Measurements from ENCODE around the gene ADGRF1.

The ADGRF1 gene

DNA sequence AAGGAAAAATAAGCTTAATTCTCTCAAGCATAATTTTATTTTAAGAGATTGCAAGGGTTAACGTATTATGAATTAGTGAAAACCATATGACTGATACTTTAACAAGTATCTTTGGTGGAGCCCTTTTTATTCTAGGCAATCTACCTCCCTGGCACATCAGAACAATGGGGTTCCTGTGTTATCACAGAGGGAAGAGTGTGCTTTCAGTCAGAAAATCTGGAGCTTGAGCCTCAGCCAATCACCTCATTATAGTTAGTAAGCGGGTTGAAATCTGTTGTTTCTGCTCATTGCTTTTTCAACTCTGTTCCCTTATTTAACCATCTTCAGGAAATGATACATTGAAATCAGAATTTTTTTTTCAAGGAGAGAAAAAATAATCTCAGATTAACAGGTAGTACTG, 391 bp downstream of the ADGRF1 start:
- Histone ChIP-seq H3K27ac (ENCODE audit: low read length) (no peak overlapping the region), H3K27me3 (ENCODE audit: low read depth, low read length) (no peaks in the 10 kb centered on the region), H3K9me3 (ENCODE audit: control insufficient read depth in 1 of 2, low read length in 2 of 2) (no peaks in the 10 kb centered on the region), H3K36me3 (ENCODE audit: control insufficient read depth in 1 of 2, insufficient read depth in 2 of 2, low read length in 2 of 2) (no peaks in the 10 kb centered on the region), H3K4me3 (ENCODE audit: low read depth in 1 of 2, low read length in 2 of 2) (no peak overlapping the region), H3K4me1 (ENCODE audit: control insufficient read depth in 1 of 2, insufficient read depth in 2 of 2, low read length in 2 of 2) (no peaks in the 10 kb centered on the region)

DNA sequence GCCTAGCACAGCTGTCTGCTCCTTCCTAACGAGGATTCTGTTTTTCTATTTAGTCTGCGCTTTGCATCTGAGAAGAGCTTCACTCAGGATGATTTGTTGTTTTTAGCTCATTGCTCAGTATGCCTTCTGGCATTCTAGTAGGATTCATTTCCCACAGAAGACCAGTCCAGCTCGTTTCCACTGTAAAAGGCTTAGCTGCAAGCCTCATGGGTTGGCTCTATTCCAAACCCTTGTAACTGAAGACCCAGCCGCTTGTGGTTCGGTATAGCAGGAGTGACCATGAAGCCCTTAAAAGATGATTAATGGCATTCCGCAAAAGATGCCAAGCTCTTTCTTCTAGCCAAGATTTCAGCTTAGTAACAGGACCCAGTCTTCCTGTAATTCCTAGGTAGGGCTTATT, 7.2 kb downstream of the ADGRF1 start:
- H3K27ac ChIP-seq (ENCODE audit: low read length) = no peak overlapping the region

GRCh38 chr6:47034421-47034820, 7.7 kb downstream of the ADGRF1 start:
- Histone ChIP-seq H3K36me3 (ENCODE audit: control insufficient read depth in 1 of 2, insufficient read depth in 2 of 2, low read length in 2 of 2) (no peaks in the 10 kb centered on the region), H3K9me3 (ENCODE audit: control insufficient read depth in 1 of 2, low read length in 2 of 2) (no peaks in the 10 kb centered on the region), H3K27me3 (ENCODE audit: low read depth, low read length) (no peaks in the 10 kb centered on the region), H3K27ac (ENCODE audit: low read length) (no peak overlapping the region), H3K4me3 (ENCODE audit: low read depth in 1 of 2, low read length in 2 of 2) (no peak overlapping the region), H3K4me1 (ENCODE audit: control insufficient read depth in 1 of 2, insufficient read depth in 2 of 2, low read length in 2 of 2) (peaks cover 4 to 6% of the 10 kb centered on the region in 2 donors)

More for the DNA sequence above, 7.2 kb downstream of the ADGRF1 start:
- Histone ChIP-seq H3K4me1 (ENCODE audit: control insufficient read depth in 1 of 2, insufficient read depth in 2 of 2, low read length in 2 of 2) (peaks cover 4 to 6% of the 10 kb centered on the region in 2 donors), H3K4me3 (ENCODE audit: low read depth in 1 of 2, low read length in 2 of 2) (no peak overlapping the region), H3K36me3 (ENCODE audit: control insufficient read depth in 1 of 2, insufficient read depth in 2 of 2, low read length in 2 of 2) (no peaks in the 10 kb centered on the region), H3K9me3 (ENCODE audit: control insufficient read depth in 1 of 2, low read length in 2 of 2) (no peaks in the 10 kb centered on the region), H3K27me3 (ENCODE audit: low read depth, low read length) (no peaks in the 10 kb centered on the region)

- Histone ChIP-seq H3K27ac (ENCODE audit: low read length) (no peak overlapping the region), H3K4me1 (ENCODE audit: control insufficient read depth in 1 of 2, insufficient read depth in 2 of 2, low read length in 2 of 2) (peaks cover 4 to 6% of the 10 kb centered on the region in 2 donors), H3K27me3 (ENCODE audit: low read depth, low read length) (no peaks in the 10 kb centered on the region), H3K4me3 (ENCODE audit: low read depth in 1 of 2, low read length in 2 of 2) (no peak overlapping the region), H3K36me3 (ENCODE audit: control insufficient read depth in 1 of 2, insufficient read depth in 2 of 2, low read length in 2 of 2) (no peaks in the 10 kb centered on the region), H3K9me3 (ENCODE audit: control insufficient read depth in 1 of 2, low read length in 2 of 2) (no peaks in the 10 kb centered on the region)
Measured at GRCh38 chr6:47032974-47033765, 9.0 kb downstream of the ADGRF1 start.

DNA sequence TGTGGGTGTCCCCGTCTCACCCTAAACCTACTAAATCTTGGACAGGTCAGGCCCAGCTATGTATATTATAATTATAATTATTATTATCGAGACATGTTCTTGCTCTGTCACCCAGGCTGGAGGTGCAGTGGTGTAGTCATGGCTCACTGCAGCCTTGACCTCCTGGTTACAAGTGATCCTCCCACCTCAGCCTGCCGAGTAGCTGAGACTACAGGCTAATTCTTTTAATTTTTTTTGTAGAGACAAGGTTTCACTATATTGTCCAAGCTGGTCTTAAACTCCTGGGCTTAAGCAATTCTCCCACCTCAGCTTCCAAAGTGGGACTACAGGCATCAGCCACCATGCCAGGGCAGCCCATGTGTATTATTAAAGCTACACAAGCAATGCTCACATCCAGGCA, 10.5 kb downstream of the ADGRF1 start:
- H3K36me3 ChIP-seq (ENCODE audit: control insufficient read depth in 1 of 2, insufficient read depth in 2 of 2, low read length in 2 of 2) = no peaks in the 10 kb centered on the region
- H3K9me3 ChIP-seq (ENCODE audit: control insufficient read depth in 1 of 2, low read length in 2 of 2) = no peaks in the 10 kb centered on the region
- no peak overlapping the region for H3K4me3 ChIP-seq (ENCODE audit: low read depth in 1 of 2, low read length in 2 of 2)
- no peaks in the 10 kb centered on the region for H3K27me3 ChIP-seq (ENCODE audit: low read depth, low read length)
- peaks cover 4 to 6% of the 10 kb centered on the region in 2 donors for H3K4me1 ChIP-seq (ENCODE audit: control insufficient read depth in 1 of 2, insufficient read depth in 2 of 2, low read length in 2 of 2)
- H3K27ac ChIP-seq (ENCODE audit: low read length) = no peak overlapping the region

GRCh38 chr6:47029865-47030561, 12.1 kb downstream of the ADGRF1 start:
- Histone ChIP-seq H3K27ac (ENCODE audit: low read length) (no peak overlapping the region), H3K36me3 (ENCODE audit: control insufficient read depth in 1 of 2, insufficient read depth in 2 of 2, low read length in 2 of 2) (no peaks in the 10 kb centered on the region), H3K4me1 (ENCODE audit: control insufficient read depth in 1 of 2, insufficient read depth in 2 of 2, low read length in 2 of 2) (peaks cover 4 to 6% of the 10 kb centered on the region in 2 donors), H3K27me3 (ENCODE audit: low read depth, low read length) (no peaks in the 10 kb centered on the region), H3K9me3 (ENCODE audit: control insufficient read depth in 1 of 2, low read length in 2 of 2) (no peaks in the 10 kb centered on the region), H3K4me3 (ENCODE audit: low read depth in 1 of 2, low read length in 2 of 2) (no peak overlapping the region)

DNA sequence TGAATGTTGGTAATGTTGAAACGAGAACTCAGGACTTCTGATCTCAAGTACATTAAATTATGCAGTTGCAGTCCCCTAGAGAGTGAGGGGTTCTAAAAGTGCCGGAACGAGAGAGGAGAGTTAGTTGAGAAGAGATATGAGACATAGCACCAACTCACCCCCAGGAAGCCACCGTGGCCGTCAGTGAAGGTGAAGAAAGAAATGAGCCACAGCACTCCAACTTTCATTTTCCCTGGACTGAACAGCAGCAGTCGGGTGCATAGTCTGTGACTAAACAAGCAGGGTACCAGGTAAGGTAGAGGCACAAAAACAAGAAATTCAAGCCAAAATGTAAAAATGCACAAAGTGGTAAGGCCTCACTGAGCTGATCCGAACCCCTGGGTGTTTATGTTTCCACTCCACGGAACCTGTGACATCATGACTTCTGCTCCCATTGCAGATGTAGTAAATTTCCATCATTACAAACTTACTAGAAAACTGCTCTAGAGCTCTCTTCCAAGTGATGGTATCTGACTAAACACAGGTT, 13.2 kb downstream of the ADGRF1 start:
- H3K27me3 ChIP-seq (ENCODE audit: low read depth, low read length) = no peaks in the 10 kb centered on the region
- no peak overlapping the region for H3K27ac ChIP-seq (ENCODE audit: low read length)
- no peak overlapping the region for H3K4me3 ChIP-seq (ENCODE audit: low read depth in 1 of 2, low read length in 2 of 2)
- no peaks in the 10 kb centered on the region for H3K9me3 ChIP-seq (ENCODE audit: control insufficient read depth in 1 of 2, low read length in 2 of 2)
- H3K4me1 ChIP-seq (ENCODE audit: control insufficient read depth in 1 of 2, insufficient read depth in 2 of 2, low read length in 2 of 2) = no peaks in the 10 kb centered on the region
- H3K36me3 ChIP-seq (ENCODE audit: control insufficient read depth in 1 of 2, insufficient read depth in 2 of 2, low read length in 2 of 2) = no peaks in the 10 kb centered on the region

GRCh38 chr6:47027315-47027714, 14.8 kb downstream of the ADGRF1 start:
- Histone ChIP-seq H3K36me3 (ENCODE audit: control insufficient read depth in 1 of 2, insufficient read depth in 2 of 2, low read length in 2 of 2) (no peaks in the 10 kb centered on the region), H3K9me3 (ENCODE audit: control insufficient read depth in 1 of 2, low read length in 2 of 2) (no peaks in the 10 kb centered on the region), H3K4me1 (ENCODE audit: control insufficient read depth in 1 of 2, insufficient read depth in 2 of 2, low read length in 2 of 2) (no peaks in the 10 kb centered on the region), H3K27ac (ENCODE audit: low read length) (no peak overlapping the region), H3K27me3 (ENCODE audit: low read depth, low read length) (no peaks in the 10 kb centered on the region), H3K4me3 (ENCODE audit: low read depth in 1 of 2, low read length in 2 of 2) (no peak overlapping the region)

DNA sequence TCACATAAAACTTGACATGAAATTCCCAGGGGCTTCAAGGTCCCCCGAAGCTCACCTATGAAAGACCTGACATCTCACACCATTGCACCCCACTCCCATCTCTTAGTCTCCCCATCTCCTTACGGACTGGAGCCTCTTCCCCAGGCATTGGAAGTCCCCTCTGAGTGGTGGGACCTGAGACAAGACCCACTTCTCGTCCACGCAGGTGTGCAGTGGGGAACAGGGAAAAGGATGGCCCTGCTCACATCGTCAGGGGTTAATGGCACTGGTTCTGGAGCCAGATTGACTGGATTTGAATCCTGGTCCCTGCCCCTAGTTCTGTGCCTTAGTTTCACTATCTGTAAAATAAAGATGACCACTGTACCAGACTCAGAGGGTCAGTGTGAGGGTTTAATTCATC, 15.5 kb downstream of the ADGRF1 start:
- Histone ChIP-seq H3K36me3 (ENCODE audit: control insufficient read depth in 1 of 2, insufficient read depth in 2 of 2, low read length in 2 of 2) (no peaks in the 10 kb centered on the region), H3K27me3 (ENCODE audit: low read depth, low read length) (no peaks in the 10 kb centered on the region), H3K27ac (ENCODE audit: low read length) (no peak overlapping the region), H3K9me3 (ENCODE audit: control insufficient read depth in 1 of 2, low read length in 2 of 2) (no peaks in the 10 kb centered on the region), H3K4me1 (ENCODE audit: control insufficient read depth in 1 of 2, insufficient read depth in 2 of 2, low read length in 2 of 2) (no peaks in the 10 kb centered on the region), H3K4me3 (ENCODE audit: low read depth in 1 of 2, low read length in 2 of 2) (no peak overlapping the region)

GRCh38 chr6:47023573-47023972, 18.6 kb downstream of the ADGRF1 start:
- Histone ChIP-seq H3K27ac (ENCODE audit: low read length) (no peak overlapping the region), H3K4me1 (ENCODE audit: control insufficient read depth in 1 of 2, insufficient read depth in 2 of 2, low read length in 2 of 2) (no peaks in the 10 kb centered on the region), H3K27me3 (ENCODE audit: low read depth, low read length) (no peaks in the 10 kb centered on the region), H3K4me3 (ENCODE audit: low read depth in 1 of 2, low read length in 2 of 2) (no peak overlapping the region), H3K36me3 (ENCODE audit: control insufficient read depth in 1 of 2, insufficient read depth in 2 of 2, low read length in 2 of 2) (no peaks in the 10 kb centered on the region), H3K9me3 (ENCODE audit: control insufficient read depth in 1 of 2, low read length in 2 of 2) (no peaks in the 10 kb centered on the region)

- H3K9me3 ChIP-seq (ENCODE audit: control insufficient read depth in 1 of 2, low read length in 2 of 2) = no peaks in the 10 kb centered on the region
- no peaks in the 10 kb centered on the region for H3K27me3 ChIP-seq (ENCODE audit: low read depth, low read length)
- H3K27ac ChIP-seq (ENCODE audit: low read length) = no peak overlapping the region
- H3K4me1 ChIP-seq (ENCODE audit: control insufficient read depth in 1 of 2, insufficient read depth in 2 of 2, low read length in 2 of 2) = no peaks in the 10 kb centered on the region
- H3K4me3 ChIP-seq (ENCODE audit: low read depth in 1 of 2, low read length in 2 of 2) = no peak overlapping the region
- no peaks in the 10 kb centered on the region for H3K36me3 ChIP-seq (ENCODE audit: control insufficient read depth in 1 of 2, insufficient read depth in 2 of 2, low read length in 2 of 2)
Measured at GRCh38 chr6:47022191-47022590, 19.9 kb downstream of the ADGRF1 start.

Data from muscle layer of duodenum (tissue), 2 donors.